PC-3 (cell line): ENCODE results near the gene TSPAN9. TPM values are rescaled to one million over a fixed set of nuclear protein-coding genes. Genes with fewer than 3 reads are reported as not detected.

ENCODE experiments used
- ATAC-seq: fragments of 200-7000 bp; cut with Tn5 transposase; 2 replicates; pipeline ENCODE4 v1.9.1; 2020; ENCODE audit warnings: mild to moderate bottlenecking, moderate library complexity
- BruUV-seq: library from RNA; stranded (reverse); fragments of 400-500 nt; replicated peaks from 2 replicates; lab custom pipeline; 2021; lab: Mats Ljungman, UMichigan
- CTCF ChIA-PET: fragments of 300-600 bp; sonication (Branson Sonifier 250); formaldehyde crosslinking; loops from one replicate; lab custom pipeline; 2022; ENCODE audit warnings: antibody characterized with exemption; lab: Charles Lee
- POLR2A ChIA-PET: fragments of 300-600 bp; sonication (Branson Sonifier 250); formaldehyde crosslinking; loops from one replicate; lab custom pipeline; 2022; ENCODE audit warnings: antibody characterized with exemption; ENCODE audit not compliant: unreplicated experiment; lab: Charles Lee
- DNase-seq: peaks from one replicate; pipeline ENCODE4 v3.0.0-alpha.2; 2015
- H2AFZ ChIP-seq: fragments of 300-600 bp; sonication (generic); 2 replicates; pipeline ENCODE4 v1.6.0; 2016; ENCODE audit warnings: antibody characterized with exemption, low read length
- H3F3A ChIP-seq: fragments of 300-600 bp; sonication (generic); one replicate; pipeline ENCODE4 v1.6.0; 2017; ENCODE audit warnings: antibody characterized with exemption, low read length, control low read depth, mild to moderate bottlenecking; ENCODE audit not compliant: unreplicated experiment
- H3K27ac ChIP-seq: fragments of 300-600 bp; sonication (generic); 2 replicates; pipeline ENCODE4 v1.5.1; 2016; ENCODE audit warnings: mild to moderate bottlenecking, low read length
- H3K27me3 ChIP-seq: fragments of 300-600 bp; sonication (generic); 2 replicates; pipeline ENCODE4 v1.6.1; 2016; ENCODE audit warnings: low read length, mixed read lengths
- H3K36me3 ChIP-seq: fragments of 300-600 bp; sonication (generic); 2 replicates; pipeline ENCODE4 v1.6.1; 2016; ENCODE audit warnings: low read depth, mixed run types, low read length, mixed read lengths
- H3K4me1 ChIP-seq: fragments of 300-600 bp; sonication (generic); 2 replicates; pipeline ENCODE4 v1.5.1; 2016; ENCODE audit warnings: low read length; ENCODE audit not compliant: insufficient read depth
- H3K4me2 ChIP-seq: fragments of 300-600 bp; sonication (generic); 2 replicates; pipeline ENCODE4 v1.6.0; 2016; ENCODE audit warnings: low read length
- H3K4me3 ChIP-seq: fragments of 300-600 bp; sonication (generic); 2 replicates; pipeline ENCODE4 v1.5.1; 2016; ENCODE audit warnings: mild to moderate bottlenecking, low read length, mixed read lengths
- H3K79me2 ChIP-seq: fragments of 300-600 bp; sonication (generic); 2 replicates; pipeline ENCODE4 v1.6.1; 2017; ENCODE audit warnings: low read length, mixed read lengths
- H3K9ac ChIP-seq: fragments of 300-600 bp; sonication (generic); 2 replicates; pipeline ENCODE4 v1.6.0; 2016; ENCODE audit warnings: mild to moderate bottlenecking, low read length
- H3K9me2 ChIP-seq: fragments of 300-600 bp; sonication (generic); replicated peaks from 2 replicates; pipeline ENCODE4 v1.6.1; 2016; ENCODE audit warnings: mixed run types, low read length, mixed read lengths
- H3K9me3 ChIP-seq: fragments of 300-600 bp; sonication (generic); 2 replicates; pipeline ENCODE4 v1.6.1; 2016; ENCODE audit warnings: low read length, mixed read lengths
- H4K20me1 ChIP-seq: fragments of 300-600 bp; sonication (generic); 2 replicates; pipeline ENCODE4 v1.6.1; 2016; ENCODE audit warnings: low read length, mixed read lengths
- CTCF ChIP-seq: fragments of 300-600 bp; sonication (generic); conservative IDR thresholded peaks from 2 replicates; pipeline ENCODE4 v1.5.1; 2017; ENCODE audit warnings: antibody characterized with exemption, low read depth, mild to moderate bottlenecking, low read length
- EZH2 ChIP-seq: fragments of 300-600 bp; sonication (generic); IDR thresholded peaks from one replicate; pipeline ENCODE4 v1.6.1; 2017; ENCODE audit warnings: antibody characterized with exemption, mild to moderate bottlenecking, low read length; ENCODE audit not compliant: unreplicated experiment
- EZH2phosphoT487 ChIP-seq: fragments of 300-600 bp; sonication (generic); IDR thresholded peaks from 2 replicates; pipeline ENCODE4 v1.6.1; 2018; ENCODE audit warnings: mild to moderate bottlenecking, antibody characterized with exemption, low read length, borderline replicate concordance
- intact Hi-C: fragments of 100-400 bp; cut with micrococcal nuclease; formaldehyde crosslinking; loops from 2 replicates; pipeline ENCODE4 v1.9.0; 2023
- total RNA-seq: library from RNA; depleted of rRNA; stranded (reverse); fragments of >200 nt; gene quantifications from 2 replicates; pipeline ENCODE4 v1.2.3, GENCODE V29; 2014

TSPAN9 gene
- total RNA-seq, 1 experiment from 2014 or later: 6.2 TPM

- H3K79me2 ChIP-seq: no peaks in the 10 kb centered on the region
- H3F3A ChIP-seq: no peaks in the 10 kb centered on the region
- no peak for ATAC-seq
- no peaks in the 10 kb centered on the region for H3K9me3 ChIP-seq
- H3K9ac ChIP-seq: no peak overlapping the region
- TF ChIP-seq EZH2 (no peak), CTCF (no peak)
- POLR2A ChIA-PET: no interaction called here
- no peaks in the 10 kb centered on the region for H3K36me3 ChIP-seq
- DNase-seq: no peak
- BruUV-seq: no TSS peak
- no peaks in the 10 kb centered on the region for H4K20me1 ChIP-seq
- H3K4me3 ChIP-seq: no peak overlapping the region
- no peaks in the 10 kb centered on the region for H3K27me3 ChIP-seq
- intact Hi-C loops: no loop called here
- H3K4me2 ChIP-seq: no peak overlapping the region
- no peaks in the 10 kb centered on the region for H3K4me1 ChIP-seq
- CTCF ChIA-PET: no interaction called here
- H3K9me2 ChIP-seq: no peaks in the 10 kb centered on the region
- no peak overlapping the region for H3K27ac ChIP-seq
- no peak overlapping the region for H2AFZ ChIP-seq
Measured at GRCh38 chr12:3292677-3293412, 215.7 kb downstream of the TSPAN9 start.

GRCh38 chr12:3293446-3294161 lies 216.4 kb downstream of the TSPAN9 start:
- DNase-seq (peak; percentile 68), ATAC-seq (peak; percentile 66)
- Histone ChIP-seq H3K79me2 (no peaks in the 10 kb centered on the region), H2AFZ (no peak overlapping the region), H3K9me2 (no peaks in the 10 kb centered on the region), H4K20me1 (no peaks in the 10 kb centered on the region), H3K4me1 (no peaks in the 10 kb centered on the region), H3K36me3 (no peaks in the 10 kb centered on the region), H3K9ac (no peak overlapping the region), H3K4me3 (no peak overlapping the region), H3K4me2 (no peak overlapping the region), H3K9me3 (no peaks in the 10 kb centered on the region), H3F3A (no peaks in the 10 kb centered on the region), H3K27ac (no peak overlapping the region), H3K27me3 (no peaks in the 10 kb centered on the region)
- intact Hi-C loops: no loop called here
- TF ChIP-seq CTCF: peak; percentile 40
- no peak for TF ChIP-seq EZH2
- TF ChIP-seq EZH2phosphoT487: no peak
- POLR2A ChIA-PET: no interaction called here
- BruUV-seq: no TSS peak
- CTCF ChIA-PET: no interaction called here

GRCh38 chr12:3294481-3294911 lies 217.3 kb downstream of the TSPAN9 start:
- H3K79me2 ChIP-seq: no peaks in the 10 kb centered on the region
- CTCF ChIA-PET: no interaction called here

More at GRCh38 chr12:3294481-3294911, 217.3 kb downstream of the TSPAN9 start:
- DNase-seq (no peak), ATAC-seq (no peak)
- no peak overlapping the region for H3K4me2 ChIP-seq
- no peaks in the 10 kb centered on the region for H3K9me3 ChIP-seq
- H4K20me1 ChIP-seq: no peaks in the 10 kb centered on the region
- peaks cover 2% of the 10 kb centered on the region; the same call in 1 of the 2 replicates for H3K4me1 ChIP-seq
- no peaks in the 10 kb centered on the region for H3K36me3 ChIP-seq
- TF ChIP-seq EZH2phosphoT487 (no peak), CTCF (no peak), EZH2 (no peak)
- H3K9ac ChIP-seq: no peak overlapping the region
- intact Hi-C loops: no loop called here
- no peak overlapping the region for H2AFZ ChIP-seq
- no peak overlapping the region for H3K27ac ChIP-seq
- H3K27me3 ChIP-seq: no peaks in the 10 kb centered on the region
- H3F3A ChIP-seq: no peaks in the 10 kb centered on the region
- no peak overlapping the region for H3K4me3 ChIP-seq
- H3K9me2 ChIP-seq: no peaks in the 10 kb centered on the region
- POLR2A ChIA-PET: no interaction called here
- no TSS peak for BruUV-seq
